ENCODE data around the gene ACP5. TPM values are rescaled to one million over a fixed set of nuclear protein-coding genes. Genes with fewer than 3 reads are reported as not detected.

ACP5 gene
- total and polyA plus RNA-seq, 10 of the 15 experiments (the other 5 are each of a cell fraction or from before 2014, with no cell fraction given), result 1.0 to 73.4 (median 36.8) TPM

- TF ChIP-seq, protein P1, sequence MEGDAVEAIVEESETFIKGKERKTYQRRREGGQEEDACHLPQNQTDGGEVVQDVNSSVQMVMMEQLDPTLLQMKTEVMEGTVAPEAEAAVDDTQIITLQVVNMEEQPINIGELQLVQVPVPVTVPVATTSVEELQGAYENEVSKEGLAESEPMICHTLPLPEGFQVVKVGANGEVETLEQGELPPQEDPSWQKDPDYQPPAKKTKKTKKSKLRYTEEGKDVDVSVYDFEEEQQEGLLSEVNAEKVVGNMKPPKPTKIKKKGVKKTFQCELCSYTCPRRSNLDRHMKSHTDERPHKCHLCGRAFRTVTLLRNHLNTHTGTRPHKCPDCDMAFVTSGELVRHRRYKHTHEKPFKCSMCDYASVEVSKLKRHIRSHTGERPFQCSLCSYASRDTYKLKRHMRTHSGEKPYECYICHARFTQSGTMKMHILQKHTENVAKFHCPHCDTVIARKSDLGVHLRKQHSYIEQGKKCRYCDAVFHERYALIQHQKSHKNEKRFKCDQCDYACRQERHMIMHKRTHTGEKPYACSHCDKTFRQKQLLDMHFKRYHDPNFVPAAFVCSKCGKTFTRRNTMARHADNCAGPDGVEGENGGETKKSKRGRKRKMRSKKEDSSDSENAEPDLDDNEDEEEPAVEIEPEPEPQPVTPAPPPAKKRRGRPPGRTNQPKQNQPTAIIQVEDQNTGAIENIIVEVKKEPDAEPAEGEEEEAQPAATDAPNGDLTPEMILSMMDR (IDR thresholded peaks at IDR 0.05 in 2 of 3, conservative IDR thresholded peaks at IDR 0.05 in 1 of 3; ENCODE audit: control insufficient read depth in 2 of 3, extremely low read depth in 1 of 3, insufficient read depth in 1 of 3, low read depth in 3 of 3, low read length in 3 of 3), result no peak
- TF ChIP-seq SUPT20H (IDR thresholded peaks at IDR 0.05; ENCODE audit: borderline replicate concordance, control insufficient read depth, low read depth, low read length) (no peak), EED (IDR thresholded peaks at IDR 0.05; ENCODE audit: low read depth) (no peak), ZZZ3 (IDR thresholded peaks at IDR 0.05; ENCODE audit: control insufficient read depth, insufficient read length, low read depth) (no peak), ASH2L (IDR thresholded peaks at IDR 0.05; ENCODE audit: borderline replicate concordance, low read depth) (no peak), RELA (IDR thresholded peaks at IDR 0.05; ENCODE audit: borderline replicate concordance, partially characterized antibody) (no peak), ZNF274 (IDR thresholded peaks at IDR 0.05; ENCODE audit: insufficient read depth, insufficient read length) (no peak), YBX1 (IDR thresholded peaks at IDR 0.05) (no peak), BMI1 (IDR thresholded peaks at IDR 0.05; ENCODE audit: borderline replicate concordance) (no peak), POLR2A (IDR thresholded peaks at IDR 0.05; ENCODE audit: low read depth, low read length) (no peak), KDM1A (IDR thresholded peaks at IDR 0.05; ENCODE audit: borderline replicate concordance) (no peak), POU2F2 (IDR thresholded peaks at IDR 0.05; ENCODE audit: borderline replicate concordance, low read depth, low read length) (no peak), ZNF592 (IDR thresholded peaks at IDR 0.05) (no peak), BHLHE40 (IDR thresholded peaks at IDR 0.05; ENCODE audit: borderline replicate concordance in 1 of 2, low read depth in 2 of 2, low read length in 1 of 2) (peak in 1 of 2 experiments; percentile 21; a peak in 1 of 4 replicates), BCL11A (IDR thresholded peaks at IDR 0.05; ENCODE audit: low read depth, low read length) (no peak), RB1 (IDR thresholded peaks at IDR 0.05; ENCODE audit: borderline replicate concordance) (no peak), SIX5 (IDR thresholded peaks at IDR 0.05; ENCODE audit: low read depth, low read length, severe bottlenecking) (no peak), NR2C1 (IDR thresholded peaks at IDR 0.05) (no peak), HSF1 (IDR thresholded peaks at IDR 0.05; ENCODE audit: low read depth, low read length) (no peak)
- TF ChIP-seq, protein P2, sequence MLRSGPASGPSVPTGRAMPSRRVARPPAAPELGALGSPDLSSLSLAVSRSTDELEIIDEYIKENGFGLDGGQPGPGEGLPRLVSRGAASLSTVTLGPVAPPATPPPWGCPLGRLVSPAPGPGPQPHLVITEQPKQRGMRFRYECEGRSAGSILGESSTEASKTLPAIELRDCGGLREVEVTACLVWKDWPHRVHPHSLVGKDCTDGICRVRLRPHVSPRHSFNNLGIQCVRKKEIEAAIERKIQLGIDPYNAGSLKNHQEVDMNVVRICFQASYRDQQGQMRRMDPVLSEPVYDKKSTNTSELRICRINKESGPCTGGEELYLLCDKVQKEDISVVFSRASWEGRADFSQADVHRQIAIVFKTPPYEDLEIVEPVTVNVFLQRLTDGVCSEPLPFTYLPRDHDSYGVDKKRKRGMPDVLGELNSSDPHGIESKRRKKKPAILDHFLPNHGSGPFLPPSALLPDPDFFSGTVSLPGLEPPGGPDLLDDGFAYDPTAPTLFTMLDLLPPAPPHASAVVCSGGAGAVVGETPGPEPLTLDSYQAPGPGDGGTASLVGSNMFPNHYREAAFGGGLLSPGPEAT (IDR thresholded peaks at IDR 0.05; ENCODE audit: low read depth), result peak; percentile 59; the same call in 1 of the 2 replicates
- TF ChIP-seq, protein P3, sequence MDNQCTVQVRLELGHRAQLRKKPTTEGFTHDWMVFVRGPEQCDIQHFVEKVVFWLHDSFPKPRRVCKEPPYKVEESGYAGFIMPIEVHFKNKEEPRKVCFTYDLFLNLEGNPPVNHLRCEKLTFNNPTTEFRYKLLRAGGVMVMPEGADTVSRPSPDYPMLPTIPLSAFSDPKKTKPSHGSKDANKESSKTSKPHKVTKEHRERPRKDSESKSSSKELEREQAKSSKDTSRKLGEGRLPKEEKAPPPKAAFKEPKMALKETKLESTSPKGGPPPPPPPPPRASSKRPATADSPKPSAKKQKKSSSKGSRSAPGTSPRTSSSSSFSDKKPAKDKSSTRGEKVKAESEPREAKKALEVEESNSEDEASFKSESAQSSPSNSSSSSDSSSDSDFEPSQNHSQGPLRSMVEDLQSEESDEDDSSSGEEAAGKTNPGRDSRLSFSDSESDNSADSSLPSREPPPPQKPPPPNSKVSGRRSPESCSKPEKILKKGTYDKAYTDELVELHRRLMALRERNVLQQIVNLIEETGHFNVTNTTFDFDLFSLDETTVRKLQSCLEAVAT (IDR thresholded peaks at IDR 0.05), result peak; percentile 54
These were observed 7.4 kb downstream of the ACP5 start (continued) for GRCh38 chr19:11570039-11570462.
